ENCODE data around the gene PSMG2.

PSMG2 gene

GRCh38 chr18:12767580-12768155, 64.8 kb downstream of the PSMG2 start:
- no peak for DNase-seq

DNA sequence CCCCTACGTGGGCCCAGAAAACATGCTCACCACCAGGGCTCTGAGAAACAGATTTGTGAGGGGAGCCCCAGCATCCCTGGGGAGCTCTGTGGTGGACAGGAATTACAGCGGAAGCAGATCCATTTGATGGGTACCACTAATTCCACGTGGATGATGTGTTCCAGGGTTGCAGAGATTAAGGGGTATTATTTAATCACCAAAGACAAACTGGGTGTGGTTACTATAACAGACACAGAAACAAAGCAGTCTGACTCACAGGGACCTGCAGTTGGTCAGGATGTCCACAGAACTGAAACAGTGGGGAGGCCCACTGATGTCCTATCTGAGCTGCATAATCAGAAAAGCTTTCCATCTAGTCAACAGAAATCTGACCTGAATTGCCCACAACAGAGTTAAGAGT, 65.8 kb downstream of the PSMG2 start:
- DNase-seq: no peak

DNA sequence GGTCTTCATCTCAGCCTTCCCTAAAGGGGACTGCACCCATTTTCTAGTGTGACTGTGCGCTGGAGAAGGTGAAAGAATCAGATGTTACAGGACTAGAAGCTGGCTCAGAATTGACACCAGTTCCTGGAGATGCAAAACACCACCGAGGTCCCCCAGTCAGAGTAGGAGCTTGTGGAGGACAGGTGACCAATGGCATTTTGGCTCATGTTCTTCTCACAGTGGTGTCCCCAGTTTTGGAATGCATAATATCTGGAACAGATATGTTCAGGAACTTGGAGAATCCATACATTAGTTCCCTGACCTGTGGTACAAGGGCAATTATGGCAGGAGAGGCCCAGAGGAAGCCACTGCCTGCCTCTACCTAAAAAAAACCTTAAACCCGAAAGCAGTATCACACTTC, 66.3 kb downstream of the PSMG2 start:
- DNase-seq: no peak

DNA sequence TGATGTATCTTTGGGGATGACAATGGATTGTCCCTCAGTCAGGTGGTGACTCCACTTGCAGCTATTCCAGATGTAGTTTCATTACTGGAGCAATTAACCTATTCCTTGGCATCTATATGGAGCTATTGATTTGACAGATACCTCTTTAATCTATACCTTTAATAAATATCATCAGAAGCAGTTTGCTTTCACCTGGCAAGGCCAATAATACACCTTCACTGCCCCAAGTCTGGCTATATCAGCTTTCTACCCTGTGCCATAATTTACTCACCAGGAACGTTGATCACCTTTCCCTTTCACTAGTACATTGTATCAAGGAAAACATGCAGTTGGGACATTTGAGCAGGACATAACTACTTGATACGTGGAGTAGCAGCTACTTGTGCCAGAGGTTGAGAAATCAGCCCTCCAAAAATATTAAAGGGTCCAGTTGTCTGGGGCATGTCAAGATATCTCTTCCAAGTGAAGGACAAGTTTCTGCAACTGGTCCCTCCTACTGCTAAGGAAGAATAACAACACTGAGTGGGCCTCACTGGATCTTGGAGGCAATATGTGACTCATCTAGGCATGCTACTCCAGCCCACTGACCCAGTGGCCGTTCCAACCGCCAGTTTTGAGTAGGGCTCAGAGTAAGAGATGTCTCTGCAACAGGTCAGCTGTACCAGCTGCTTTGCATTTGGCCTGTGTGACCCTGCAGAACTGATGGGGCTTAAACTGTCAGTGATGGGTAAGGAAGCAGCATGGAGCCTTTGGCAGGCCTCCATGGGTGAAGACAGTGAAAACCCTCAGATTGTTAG, 67.0 kb downstream of the PSMG2 start:
- DNase-seq: no peak

GRCh38 chr18:12770469-12771219, 67.8 kb downstream of the PSMG2 start:
- DNase-seq: no peak

DNA sequence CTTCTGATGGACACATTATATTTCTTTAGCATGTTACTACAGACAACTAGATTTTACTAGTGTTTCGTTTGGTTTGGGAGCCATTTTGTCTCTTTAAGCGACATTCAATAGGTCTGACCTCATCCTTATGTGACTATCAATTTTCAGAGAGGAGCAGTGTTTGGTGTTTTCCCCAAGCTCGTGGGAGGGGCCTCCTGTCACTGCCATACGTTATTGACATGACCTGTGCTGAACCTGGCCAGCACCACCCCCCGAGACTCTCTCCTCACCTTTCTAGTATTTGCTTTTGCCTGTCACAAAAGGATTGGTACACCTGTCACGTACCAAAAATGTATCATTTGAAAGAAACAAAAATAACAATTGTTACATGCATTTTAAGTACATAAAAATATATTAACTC, 69.3 kb downstream of the PSMG2 start:
- no peak for DNase-seq

DNA sequence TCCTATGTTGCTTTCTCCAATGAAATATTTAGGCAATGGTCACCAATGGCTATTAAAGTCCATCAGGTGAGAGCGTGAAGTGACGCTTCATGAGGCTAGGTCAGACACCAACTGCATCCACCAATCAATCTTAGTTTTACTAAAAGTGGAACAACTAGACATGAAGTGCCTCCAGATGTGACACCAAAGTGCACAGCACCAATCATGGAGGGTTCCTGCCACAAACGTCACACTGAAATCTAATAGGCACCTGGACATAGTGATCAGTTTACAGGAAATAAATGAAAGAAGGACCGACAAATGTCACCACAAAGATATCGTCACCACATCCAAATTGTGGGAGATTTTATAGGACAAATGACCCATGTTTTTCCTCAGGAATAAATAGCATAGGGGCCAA, 70.5 kb downstream of the PSMG2 start:
- no peak for DNase-seq

GRCh38 chr18:12774982-12775381, 72.1 kb downstream of the PSMG2 start:
- DNase-seq: no peak
